Measurements from ENCODE around the gene ATP2B2.

ATP2B2 gene

GRCh38 chr3:10277115-10277625, 228.2 kb downstream of the ATP2B2 start:
- Histone ChIP-seq H3K9me3 (ENCODE audit: insufficient read depth, low read depth, low read length) (no peaks in the 10 kb centered on the region), H3K27me3 (ENCODE audit: insufficient read depth, low read length) (no peaks in the 10 kb centered on the region), H3K36me3 (ENCODE audit: insufficient read depth, low read depth, low read length) (peaks cover 67% of the 10 kb centered on the region), H3K4me3 (ENCODE audit: low read length) (no peak overlapping the region), H3K4me1 (ENCODE audit: insufficient read depth, low read length) (no peaks in the 10 kb centered on the region), H3K9ac (ENCODE audit: low read depth, low read length) (no peak overlapping the region), H3K27ac (ENCODE audit: low read length) (no peak overlapping the region)

- H3K9ac ChIP-seq (ENCODE audit: low read depth, low read length): no peak overlapping the region
- no peaks in the 10 kb centered on the region for H3K4me1 ChIP-seq (ENCODE audit: insufficient read depth, low read length)
- no peaks in the 10 kb centered on the region for H3K9me3 ChIP-seq (ENCODE audit: insufficient read depth, low read depth, low read length)
- H3K4me3 ChIP-seq (ENCODE audit: low read length): no peak overlapping the region
- H3K36me3 ChIP-seq (ENCODE audit: insufficient read depth, low read depth, low read length): peaks cover 73% of the 10 kb centered on the region
- H3K27ac ChIP-seq (ENCODE audit: low read length): no peak overlapping the region
- H3K27me3 ChIP-seq (ENCODE audit: insufficient read depth, low read length): no peaks in the 10 kb centered on the region
These were observed 230.8 kb downstream of the ATP2B2 start for GRCh38 chr3:10274601-10275000.
